GM12874 (cell line): ENCODE results near the gene FBXL7.

Experiments used
- TF ChIP-seq, protein P1 (sequence below): IDR thresholded peaks from 2 replicates; pipeline ENCODE4 v1.5.1; 2011; ENCODE audit warnings: low read depth, mild to moderate bottlenecking, control low read depth, low read length, moderate library complexity; ENCODE audit not compliant: insufficient read depth

Gene FBXL7

DNA sequence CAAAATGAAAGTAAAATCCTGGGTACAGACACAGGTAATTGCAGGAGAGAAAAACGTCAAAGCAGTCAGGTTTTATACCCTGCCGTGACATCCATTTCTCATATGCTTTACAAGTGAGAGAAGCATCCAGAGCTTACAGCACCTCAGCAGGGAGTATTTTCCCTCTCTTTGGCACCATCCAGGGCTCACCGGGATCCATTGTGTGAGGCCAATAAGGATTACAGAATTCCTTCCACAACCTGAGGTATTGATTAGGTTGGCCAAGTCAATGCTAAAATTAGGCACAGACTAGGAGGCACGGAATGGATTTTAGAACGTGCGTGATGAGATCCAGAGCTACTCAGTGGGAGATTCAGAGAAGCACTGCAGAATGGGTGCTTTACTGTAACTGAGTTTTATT, 296.6 kb downstream of the FBXL7 start:
- TF ChIP-seq, protein P1, sequence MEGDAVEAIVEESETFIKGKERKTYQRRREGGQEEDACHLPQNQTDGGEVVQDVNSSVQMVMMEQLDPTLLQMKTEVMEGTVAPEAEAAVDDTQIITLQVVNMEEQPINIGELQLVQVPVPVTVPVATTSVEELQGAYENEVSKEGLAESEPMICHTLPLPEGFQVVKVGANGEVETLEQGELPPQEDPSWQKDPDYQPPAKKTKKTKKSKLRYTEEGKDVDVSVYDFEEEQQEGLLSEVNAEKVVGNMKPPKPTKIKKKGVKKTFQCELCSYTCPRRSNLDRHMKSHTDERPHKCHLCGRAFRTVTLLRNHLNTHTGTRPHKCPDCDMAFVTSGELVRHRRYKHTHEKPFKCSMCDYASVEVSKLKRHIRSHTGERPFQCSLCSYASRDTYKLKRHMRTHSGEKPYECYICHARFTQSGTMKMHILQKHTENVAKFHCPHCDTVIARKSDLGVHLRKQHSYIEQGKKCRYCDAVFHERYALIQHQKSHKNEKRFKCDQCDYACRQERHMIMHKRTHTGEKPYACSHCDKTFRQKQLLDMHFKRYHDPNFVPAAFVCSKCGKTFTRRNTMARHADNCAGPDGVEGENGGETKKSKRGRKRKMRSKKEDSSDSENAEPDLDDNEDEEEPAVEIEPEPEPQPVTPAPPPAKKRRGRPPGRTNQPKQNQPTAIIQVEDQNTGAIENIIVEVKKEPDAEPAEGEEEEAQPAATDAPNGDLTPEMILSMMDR, result no peak

DNA sequence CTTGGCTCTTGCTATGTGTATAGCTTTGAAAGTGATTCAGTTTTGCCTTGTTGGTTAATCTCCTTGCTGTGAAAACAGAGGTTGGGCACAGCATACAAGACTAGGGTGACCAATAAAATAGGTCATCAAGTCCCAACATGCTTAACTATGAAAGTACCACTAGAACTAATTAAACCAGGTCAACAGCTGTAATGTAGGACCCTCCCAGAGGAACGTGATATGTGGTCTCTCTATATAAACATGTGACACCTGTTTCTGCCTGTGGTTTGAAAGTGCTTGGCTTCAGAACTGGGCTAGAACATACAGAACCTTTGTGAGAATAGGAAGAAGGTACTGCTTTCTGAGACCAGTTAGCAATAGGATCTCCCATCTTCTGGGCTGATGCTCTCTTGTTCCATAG, 297.1 kb downstream of the FBXL7 start:
- TF ChIP-seq, protein P1, result no peak

DNA sequence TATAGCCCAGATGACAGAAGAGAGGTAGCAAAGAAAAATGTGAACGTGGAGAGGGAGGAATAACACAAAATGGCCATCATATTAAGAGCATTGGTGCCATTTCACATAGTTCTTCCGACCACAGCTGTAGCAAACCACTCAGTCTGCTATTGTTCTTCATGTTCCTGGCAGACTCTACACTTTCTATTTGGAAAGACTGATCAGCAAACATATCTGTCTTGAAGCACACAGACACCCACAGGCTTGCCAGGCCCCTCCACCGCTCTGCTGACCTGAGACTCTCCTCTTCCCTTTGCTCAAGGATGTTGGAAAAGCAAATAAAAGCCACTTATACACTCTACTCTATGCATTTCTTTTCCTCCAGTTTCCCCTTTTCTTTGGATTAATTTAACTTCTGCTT, 298.0 kb downstream of the FBXL7 start:
- TF ChIP-seq, protein P1, result no peak

DNA sequence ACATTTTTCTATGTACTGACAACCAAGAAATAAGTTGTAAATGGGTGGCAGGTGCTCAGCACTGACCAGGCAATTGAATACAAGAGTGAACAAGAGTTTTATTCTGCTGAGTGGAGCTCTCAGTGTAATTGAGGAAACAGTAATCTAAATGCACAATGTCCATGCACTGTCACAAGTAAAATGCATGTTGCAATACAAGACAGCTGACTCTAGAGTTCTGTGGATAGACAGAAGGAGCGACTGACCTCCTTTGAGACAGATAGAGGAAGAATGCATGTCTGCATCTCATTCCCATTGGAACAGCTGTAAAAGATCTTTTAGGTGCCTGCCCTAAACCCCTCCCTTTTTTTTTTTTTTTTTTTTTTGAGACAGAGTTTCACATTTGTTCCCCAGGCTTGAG, 299.0 kb downstream of the FBXL7 start:
- TF ChIP-seq, protein P1, result no peak

GRCh38 chr5:15799612-15800011, 299.6 kb downstream of the FBXL7 start:
- TF ChIP-seq, protein P1, result no peak

GRCh38 chr5:15803280-15803679, 303.3 kb downstream of the FBXL7 start:
- TF ChIP-seq, protein P1, result no peak

DNA sequence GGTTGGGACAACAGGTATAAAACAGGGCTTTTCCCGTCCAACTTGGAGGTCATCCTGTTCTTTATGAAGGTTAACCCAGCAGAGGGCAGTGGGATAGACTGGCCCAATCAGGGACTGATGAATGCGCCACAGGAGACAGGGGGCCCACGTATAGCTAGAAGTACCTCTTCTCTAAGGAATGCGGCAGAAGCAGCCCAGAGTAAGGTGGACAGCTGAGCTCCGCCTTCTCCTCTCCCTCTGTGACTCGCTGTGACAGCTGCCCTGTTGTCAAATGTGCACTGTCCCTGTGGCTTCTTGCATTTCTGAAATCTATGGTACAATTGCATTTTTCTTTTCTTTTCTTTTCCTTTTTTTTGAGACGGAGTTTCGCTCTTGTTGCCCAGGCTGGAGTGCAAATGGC, 306.6 kb downstream of the FBXL7 start:
- TF ChIP-seq, protein P1, result no peak

DNA sequence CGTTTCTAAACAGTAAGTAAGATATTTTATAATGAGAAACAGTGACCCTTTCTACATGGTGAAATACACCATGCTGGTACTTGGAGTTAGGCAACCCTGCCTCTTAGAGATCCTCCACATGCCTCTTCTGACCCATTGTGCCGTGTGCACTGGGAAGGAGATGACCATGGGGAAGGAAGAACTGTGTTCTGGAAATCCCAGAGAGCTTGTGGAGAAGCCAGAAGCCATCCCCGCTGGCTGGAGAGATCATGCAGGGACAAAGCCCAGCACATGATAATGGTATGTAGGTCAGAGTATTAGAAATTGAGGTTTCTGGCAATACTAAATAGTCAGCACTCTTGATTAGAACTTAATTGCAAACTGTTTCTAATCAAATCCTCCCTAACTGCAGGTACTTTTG, 307.3 kb downstream of the FBXL7 start:
- TF ChIP-seq, protein P1, result no peak
